Measurements from ENCODE around the gene TTYH3.

TTYH3 gene

DNA sequence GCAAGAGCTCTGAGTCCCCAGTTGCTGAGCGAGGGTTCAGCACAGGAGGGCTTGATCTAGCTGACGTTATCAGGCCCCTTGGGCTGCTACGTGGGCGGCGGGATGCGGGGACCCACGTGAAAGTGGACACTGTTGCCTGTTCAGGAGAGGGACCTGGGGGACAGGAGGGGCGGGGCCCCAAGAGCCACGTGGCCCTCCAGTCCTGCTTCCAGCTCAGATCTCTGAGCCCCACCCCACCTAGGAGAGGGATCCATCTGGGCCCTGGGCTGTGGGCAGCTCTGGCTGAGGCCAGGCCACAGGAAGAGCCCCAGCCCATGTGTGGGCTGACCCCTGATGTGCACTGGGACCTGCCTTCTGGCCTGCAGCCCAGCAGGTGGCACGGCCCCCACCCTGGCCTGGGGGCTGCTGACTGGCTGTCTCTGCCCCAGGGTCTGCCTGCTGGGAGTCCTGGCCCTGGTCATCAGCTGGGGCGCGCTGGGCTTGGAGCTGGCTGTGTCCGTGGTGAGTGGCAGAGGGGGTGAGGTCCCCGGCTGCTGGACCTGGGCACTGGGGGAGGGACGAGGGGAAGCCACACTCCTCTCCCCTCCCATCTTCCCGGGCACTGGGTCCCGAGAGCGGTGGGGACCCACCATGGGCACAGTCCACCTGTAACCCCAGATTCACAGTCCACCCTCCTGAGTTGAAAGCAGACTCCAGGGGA, 17.5 kb downstream of the TTYH3 start:
- DNase-seq (ENCODE audit: low spot score): no peak

DNA sequence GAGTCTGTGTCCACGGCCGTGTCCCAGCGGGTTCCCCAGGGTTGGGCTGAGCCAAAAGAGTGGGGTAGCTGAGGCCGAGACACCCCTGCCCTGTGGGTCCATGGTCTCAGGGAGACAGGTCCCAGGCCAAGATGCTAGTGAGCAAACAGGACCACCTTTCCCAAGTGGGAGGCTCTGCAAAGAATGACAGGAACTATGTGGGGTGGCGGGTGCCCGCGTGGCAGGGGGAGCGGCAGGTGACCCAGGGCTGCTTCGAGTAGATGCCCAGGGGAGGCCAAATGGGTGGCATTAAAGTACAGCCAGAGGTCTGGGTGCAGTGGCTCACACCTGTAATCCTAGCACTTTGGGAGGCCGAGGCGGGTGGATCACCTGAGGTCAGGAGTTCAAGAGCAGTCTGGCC, 18.2 kb downstream of the TTYH3 start:
- DNase-seq (ENCODE audit: low spot score): no peak

- DNase-seq (ENCODE audit: low spot score): no peak
Observed at GRCh38 chr7:2650451-2650850, 18.7 kb downstream of the TTYH3 start.

DNA sequence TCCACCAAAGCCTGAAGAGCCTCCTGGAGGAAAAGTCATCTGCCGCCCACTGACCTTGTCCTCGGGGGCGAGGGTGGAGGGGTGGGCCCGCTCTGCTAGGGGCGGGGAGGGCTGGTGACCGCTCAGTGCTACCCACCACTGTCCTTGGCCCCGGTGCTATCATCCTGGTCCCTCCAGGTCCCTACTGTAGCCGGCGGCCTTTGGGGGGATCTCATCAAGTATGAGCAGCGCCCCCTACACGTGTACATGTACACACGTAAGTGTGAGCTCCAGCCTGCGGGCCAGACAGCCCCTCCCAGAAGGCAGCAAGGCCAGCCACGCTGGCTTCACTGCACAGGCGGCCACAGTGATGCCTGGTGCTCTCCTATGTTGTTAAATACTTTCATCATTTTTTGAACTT, 19.6 kb downstream of the TTYH3 start:
- no peak for DNase-seq (ENCODE audit: low spot score)

DNA sequence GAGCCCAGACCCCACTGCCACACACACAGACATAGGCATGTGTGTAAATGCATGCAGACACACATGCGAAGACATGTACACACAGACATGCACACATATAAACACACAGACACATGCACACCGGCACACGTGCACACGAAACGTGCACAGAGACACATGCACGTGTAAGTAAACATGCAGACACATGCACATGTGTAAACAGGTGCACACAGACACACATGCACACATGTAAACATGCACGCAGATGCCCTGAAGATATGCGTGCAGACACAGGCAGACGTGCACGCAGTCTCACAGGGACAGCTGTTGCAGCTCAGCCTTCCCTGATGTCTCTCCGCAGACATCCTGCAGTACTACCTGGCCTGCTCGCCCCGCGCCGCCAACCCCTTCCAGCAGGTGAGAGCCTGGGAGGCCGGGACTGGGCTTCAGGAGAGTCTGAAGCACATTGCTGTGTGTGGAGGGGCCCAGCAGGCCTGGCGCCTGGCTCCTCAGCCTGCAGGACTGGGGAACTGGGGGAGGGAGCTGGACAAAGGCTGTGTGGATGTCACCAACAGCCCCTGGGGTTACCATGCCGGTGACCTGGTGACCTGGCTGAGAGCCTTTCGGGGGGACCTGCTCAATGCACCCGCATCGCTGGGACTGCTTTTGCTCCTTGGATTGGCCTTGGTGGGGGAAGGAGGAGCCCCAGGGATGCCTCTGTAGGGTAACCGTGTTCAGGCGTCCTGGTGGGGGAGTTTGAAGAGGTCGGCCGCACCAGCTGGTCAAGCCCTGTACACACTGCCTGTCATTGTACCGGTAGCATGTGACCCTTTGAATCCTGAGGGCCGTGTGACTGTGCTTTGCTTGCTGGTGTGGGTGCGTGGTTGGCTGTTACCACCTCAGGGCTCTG, 20.3 kb downstream of the TTYH3 start:
- no peak for DNase-seq (ENCODE audit: low spot score)

DNA sequence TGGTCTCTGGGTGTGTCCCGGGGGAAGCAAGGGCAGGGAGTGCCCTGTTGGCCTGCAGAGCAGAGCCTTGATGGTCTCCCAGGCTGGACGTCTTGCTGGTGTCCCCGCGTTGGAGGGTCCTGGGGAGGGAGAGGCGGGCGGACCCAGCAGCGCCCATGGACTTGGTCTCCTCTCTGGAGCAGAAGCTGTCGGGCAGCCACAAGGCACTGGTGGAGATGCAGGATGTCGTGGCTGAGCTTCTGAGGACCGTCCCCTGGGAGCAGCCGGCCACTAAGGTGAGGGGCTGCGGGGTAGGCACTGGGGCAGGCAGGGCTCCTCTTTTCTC, 20.9 kb downstream of the TTYH3 start:
- DNase-seq (ENCODE audit: low spot score): no peak

GRCh38 chr7:2654059-2654458, 22.3 kb downstream of the TTYH3 start:
- DNase-seq (ENCODE audit: low spot score): no peak

DNA sequence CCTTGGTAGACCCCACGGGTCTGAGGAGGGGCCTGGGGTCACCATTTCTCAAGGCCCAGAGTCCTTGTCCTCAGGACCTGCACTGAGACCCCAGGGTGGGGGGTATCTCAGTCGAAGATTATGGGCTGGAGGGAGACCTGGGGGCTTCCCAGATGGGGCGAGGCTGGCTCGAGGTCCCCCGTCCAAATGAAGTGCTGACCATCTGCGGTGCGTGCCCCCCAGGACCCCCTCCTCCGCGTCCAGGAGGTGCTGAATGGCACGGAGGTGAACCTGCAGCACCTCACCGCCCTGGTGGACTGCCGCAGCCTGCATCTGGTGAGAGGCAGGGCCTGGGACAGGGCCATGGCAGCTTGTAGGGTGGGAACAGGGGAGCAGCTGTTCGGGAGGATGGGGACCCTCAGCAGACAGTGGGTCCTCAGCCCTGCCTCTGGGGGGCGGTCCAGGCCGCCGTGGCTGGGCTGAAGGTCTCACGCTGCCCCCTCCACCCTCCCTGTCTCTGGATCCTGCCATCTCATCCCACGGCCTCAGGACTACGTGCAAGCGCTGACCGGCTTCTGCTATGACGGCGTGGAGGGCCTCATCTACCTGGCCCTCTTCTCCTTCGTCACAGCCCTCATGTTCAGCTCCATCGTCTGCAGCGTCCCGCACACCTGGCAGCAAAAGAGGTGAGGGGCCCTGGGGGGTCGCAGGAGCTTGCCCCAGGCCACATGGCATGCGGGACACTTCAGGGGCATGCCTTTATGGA, 24.3 kb downstream of the TTYH3 start:
- no peak for DNase-seq (ENCODE audit: low spot score)

- no peak for DNase-seq (ENCODE audit: low spot score)
Observed at GRCh38 chr7:2657208-2657607, 25.4 kb downstream of the TTYH3 start.

DNA sequence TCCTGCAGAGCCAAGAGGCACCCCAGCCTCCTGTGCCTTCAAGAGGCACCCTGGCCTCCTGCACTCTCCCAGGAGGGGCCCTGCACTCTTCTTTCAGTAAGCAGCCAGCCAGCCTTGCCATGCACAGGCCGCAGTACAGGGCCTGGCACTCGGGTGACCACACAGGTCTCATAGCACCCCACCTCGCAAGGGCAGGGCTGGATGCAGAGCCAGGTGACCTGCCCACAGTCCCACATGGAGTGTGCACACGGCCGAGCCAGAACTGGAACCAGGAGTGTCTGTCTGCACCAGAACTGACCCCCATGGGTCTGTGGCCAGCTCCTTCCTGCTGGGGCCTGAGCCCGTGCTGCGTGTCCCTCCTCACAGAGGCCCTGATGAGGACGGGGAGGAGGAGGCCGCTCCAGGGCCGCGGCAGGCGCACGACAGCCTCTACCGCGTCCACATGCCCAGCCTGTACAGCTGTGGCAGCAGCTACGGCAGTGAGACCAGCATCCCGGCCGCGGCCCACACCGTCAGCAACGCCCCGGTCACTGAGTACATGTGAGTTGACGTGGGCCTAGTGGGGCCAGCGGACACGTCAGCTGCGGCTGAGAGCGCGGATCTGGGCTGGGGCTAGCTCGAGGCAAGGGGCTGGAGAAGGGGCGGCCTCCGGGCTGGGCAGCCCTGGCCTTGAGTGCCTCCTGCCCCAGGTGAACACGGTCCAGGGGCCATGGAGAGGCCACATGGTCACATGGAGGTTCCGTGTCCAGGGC, 26.3 kb downstream of the TTYH3 start:
- DNase-seq (ENCODE audit: low spot score): no peak

- DNase-seq (ENCODE audit: low spot score): no peak
Observed at GRCh38 chr7:2658941-2659340, 27.2 kb downstream of the TTYH3 start.

DNA sequence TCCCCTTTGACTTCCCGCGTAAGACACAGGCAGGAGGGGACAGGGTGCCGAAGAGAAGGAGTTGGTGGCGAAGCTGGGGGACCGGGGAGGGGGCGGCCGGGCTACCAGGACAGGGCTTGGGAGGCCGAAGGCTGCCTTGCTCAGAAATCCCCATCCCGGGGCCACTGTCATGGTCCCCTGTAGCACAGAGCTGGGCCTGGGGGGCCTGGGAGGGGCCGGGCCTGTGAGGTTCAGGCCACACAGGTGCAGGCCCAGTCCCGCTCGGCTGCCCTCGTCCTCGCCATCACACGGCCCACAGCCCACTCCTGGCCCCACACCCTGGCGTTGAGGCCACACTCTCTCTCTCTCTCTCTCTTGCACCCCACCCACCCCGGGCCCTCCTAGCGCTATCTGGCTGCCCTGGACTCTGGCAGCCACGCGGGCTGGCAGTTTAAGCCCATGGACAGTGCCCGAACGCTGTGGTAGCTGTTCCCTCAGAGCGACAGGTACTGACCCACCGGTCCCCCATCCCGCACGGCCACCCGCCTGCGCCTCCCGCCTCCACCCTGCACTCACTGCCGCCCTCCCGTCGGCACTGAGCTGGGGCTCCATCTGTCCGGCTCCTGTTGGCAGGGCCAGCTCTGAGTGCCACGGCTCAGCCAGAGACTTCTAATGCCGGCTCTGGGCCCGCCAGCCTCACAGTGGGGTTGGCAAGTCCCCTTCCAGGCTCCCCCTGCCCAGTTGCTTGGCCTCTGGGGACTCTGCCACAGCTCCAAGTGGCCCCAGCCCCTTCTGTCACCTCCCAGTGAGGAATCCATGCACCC, 28.0 kb downstream of the TTYH3 start:
- no peak for DNase-seq (ENCODE audit: low spot score)

GRCh38 chr7:2660359-2661095, 28.7 kb downstream of the TTYH3 start:
- DNase-seq (ENCODE audit: low spot score): no peak

- DNase-seq (ENCODE audit: low spot score): no peak
Observed at GRCh38 chr7:2661096-2661449, 29.3 kb downstream of the TTYH3 start.

DNA sequence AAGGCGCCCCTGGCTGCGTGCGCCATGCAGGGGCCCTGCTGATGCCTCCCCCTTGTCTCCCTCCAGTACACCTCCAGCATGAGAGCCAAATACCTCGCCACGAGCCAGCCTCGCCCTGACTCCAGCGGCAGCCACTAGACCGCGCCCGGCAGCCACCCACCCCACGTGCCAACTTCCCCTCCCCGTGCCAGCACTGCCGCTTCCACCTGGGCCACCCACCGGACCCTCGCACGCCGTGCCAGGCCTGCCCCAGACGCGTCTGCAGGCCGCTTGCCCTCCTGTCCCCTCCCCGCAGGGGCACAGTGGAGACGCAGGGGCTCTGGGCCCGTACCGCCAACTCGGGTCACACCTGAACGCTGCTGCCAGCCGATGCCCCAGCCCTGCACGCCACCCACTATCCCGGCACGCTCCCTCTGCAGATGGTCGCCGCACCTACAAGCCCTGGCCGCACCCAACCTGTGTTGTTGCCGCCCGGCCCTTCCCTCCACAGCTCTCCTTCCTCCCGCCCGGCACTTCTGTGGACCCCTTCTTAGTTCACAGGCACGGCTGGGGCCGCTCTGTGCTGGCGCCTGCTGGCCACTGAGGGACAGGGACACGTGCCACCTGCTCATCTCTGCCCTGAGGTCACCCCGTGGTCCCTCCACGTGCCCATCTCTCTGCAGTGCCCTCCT, 30.0 kb downstream of the TTYH3 start:
- DNase-seq (ENCODE audit: low spot score): no peak

DNA sequence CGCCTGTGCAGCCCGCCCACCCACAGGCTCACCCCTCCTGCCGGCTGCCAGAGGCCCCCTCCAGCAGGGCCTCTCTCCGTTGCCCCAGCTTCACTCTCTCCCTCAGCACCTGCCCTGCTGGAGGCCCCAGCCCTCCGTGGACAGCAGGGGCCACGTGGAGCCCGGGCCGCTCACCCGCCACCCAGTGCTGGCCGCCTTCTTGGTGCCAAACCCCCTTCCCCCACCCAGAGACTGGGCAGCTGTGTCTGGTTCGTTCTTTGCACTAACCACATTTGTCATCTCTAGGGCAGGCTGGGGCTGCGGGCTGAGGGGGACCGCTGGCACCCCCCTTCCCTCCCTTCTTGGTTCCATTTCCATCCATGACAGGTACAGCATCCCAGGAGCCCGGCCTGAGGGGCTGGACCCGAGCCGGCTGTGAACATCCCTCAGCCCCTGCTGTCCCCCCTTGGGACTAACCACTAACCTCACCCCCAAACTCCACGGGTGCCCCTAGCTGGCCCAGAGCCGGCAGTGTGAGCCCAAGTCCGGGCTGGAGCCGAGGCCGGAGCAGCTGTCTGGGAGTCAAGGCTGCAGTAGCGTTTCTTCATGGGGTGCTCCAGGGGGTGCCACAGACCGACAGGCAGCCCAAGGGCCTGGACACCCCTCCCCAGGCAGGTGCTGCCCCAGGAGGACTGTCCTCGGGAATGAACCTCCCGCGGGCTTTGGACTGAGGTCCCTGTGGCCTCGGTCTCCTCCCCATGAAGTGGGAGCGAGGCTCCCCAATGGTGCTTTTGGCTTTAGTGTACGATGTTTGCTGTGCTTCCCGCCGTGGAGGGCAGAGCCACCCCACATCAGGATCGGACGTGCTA, 30.7 kb downstream of the TTYH3 start:
- DNase-seq (ENCODE audit: low spot score): no peak

- no peak for DNase-seq (ENCODE audit: low spot score)
Observed at GRCh38 chr7:2663121-2663886, 31.5 kb downstream of the TTYH3 start.

DNA sequence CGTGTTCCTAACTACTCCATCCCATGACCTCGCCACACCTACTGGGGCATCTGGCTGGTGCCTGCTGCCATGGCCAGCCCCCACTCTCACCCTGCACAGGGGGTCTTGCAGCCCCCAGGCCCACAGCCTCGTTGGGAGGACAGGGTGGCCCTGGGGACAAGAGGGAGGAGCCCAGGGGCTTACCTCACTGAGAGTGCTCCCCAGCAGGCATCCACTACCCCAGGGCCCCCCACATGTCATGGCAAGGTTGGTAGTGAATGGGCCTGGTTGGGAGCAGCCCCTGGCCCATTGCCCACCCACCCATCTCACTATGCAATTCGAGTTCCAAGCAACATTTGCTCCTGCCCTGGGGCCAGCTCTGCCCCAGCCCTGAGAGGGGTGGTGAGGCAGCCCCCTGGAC, 32.2 kb downstream of the TTYH3 start:
- DNase-seq (ENCODE audit: low spot score): no peak

All from D341Med (cell line).